Adrenal gland (tissue), 12 donors: ENCODE results near the gene GJA3. TPM values are rescaled to one million over a fixed set of nuclear protein-coding genes. Genes with fewer than 3 reads are reported as not detected.
A peak's percentile ranks its signal among the peaks of the same experiment; 100 is the strongest.

Experiments
- DNase-seq, 7 donors: peaks; one replicate each; pipeline ENCODE4 v3.0.0-alpha.2; 2019 to 2020
- H3K27ac ChIP-seq, 5 donors: fragments of 200-600 bp; sonication (generic) in 4 of 5; 1 replicate in 3 of 5; 2 replicates in 2 of 5; pipeline versions ENCODE4 v1.5.1 to v1.8.0; 2016 to 2020; ENCODE audit warnings: mild to moderate bottlenecking in 1 of 5
- H3K27me3 ChIP-seq: fragments of 200-600 bp; 2 replicates; pipeline ENCODE4 v1.8.0; 2021
- H3K36me3 ChIP-seq, 2 donors: fragments of 200-600 bp; replicated peaks in 1 of 2; 1 replicate in 1 of 2; 2 replicates in 1 of 2; pipeline versions ENCODE4 v1.5.1 to v1.8.0; 2018 to 2022
- H3K4me1 ChIP-seq, 2 donors: fragments of 200-600 bp; replicated peaks in 1 of 2; 1 replicate in 1 of 2; 2 replicates in 1 of 2; pipeline versions ENCODE4 v1.5.1 to v1.8.0; 2018 to 2021
- H3K4me3 ChIP-seq, 4 donors: fragments of 200-600 bp; sonication (generic) in 3 of 4; one replicate each; pipeline ENCODE4 v1.5.1; 2016 to 2018
- H3K9me3 ChIP-seq, 3 donors: fragments of 200-600 bp; sonication (generic) in 1 of 3; replicated peaks in 1 of 3; 1 replicate in 2 of 3; 2 replicates in 1 of 3; pipeline versions ENCODE4 v1.5.1 to v1.8.0; 2016 to 2021
- CTCF ChIP-seq, 6 experiments: fragments of 450-650 bp in 4 of 6; fragments of 200-600 bp in 2 of 6; sonication (generic) in 1 of 6; IDR thresholded peaks; 1 replicate in 5 of 6; 2 replicates in 1 of 6; pipeline versions ENCODE4 v1.5.1 to v1.8.0; 2016 to 2021; ENCODE audit warnings: antibody characterized with exemption in 6 of 6, mild to moderate bottlenecking in 2 of 6, moderate library complexity in 1 of 6
- POLR2A ChIP-seq, 2 donors: fragments of 450-650 bp; IDR thresholded peaks; one replicate each; pipeline ENCODE4 v1.6.1; 2017; ENCODE audit warnings: antibody characterized with exemption in 2 of 2, mild to moderate bottlenecking in 2 of 2, moderate library complexity in 1 of 2
- WGBS, 4 donors: extraction: QIAGEN DNeasy Blood & Tissue Kit in 2 of 4; methylation state at CpG; one replicate each; pipeline versions ENCODE4 v1.1.5 to v1.1.7; 2013 to 2017; 5-methylcytosine and 5-hydroxymethylcytosine counted together
- intact Hi-C, 2 donors: fragments of 100-400 bp; cut with DNase I; formaldehyde crosslinking; loops; one replicate each; pipeline versions ENCODE4 v1.14.1 to v1.15.0; 2022 to 2023
- polyA plus RNA-seq, 3 donors: library from polyadenylated mRNA; stranded (reverse); fragments of 200-250 nt in 2 of 3; fragments of 350-450 nt in 1 of 3; fragmentation: Illumina TruSeq in 1 of 3; extraction: RNeasy Lipid Tissue Mini Kit (QIAGEN cat#74804) in 1 of 3; gene quantifications; one replicate each; pipeline ENCODE4 v1.2.3, GENCODE V29; 2013 to 2014
- total RNA-seq, 9 donors: library from RNA; depleted of rRNA in 4 of 9; stranded (reverse); fragments of >200 nt in 4 of 9; fragments of 120-200 nt in 1 of 9; fragmentation: NEBNext Ultra II Directional in 1 of 9; extraction: Animal tissue kit (Norgen Biotek cat#: 25700) in 1 of 9; gene quantifications; one replicate each; pipeline versions ENCODE4 v1.1.0 to v1.2.4, GENCODE V29; 2013 to 2023
- donor health status: healthy with polysubstance abuse.
- donor health status: Bipolar disorder and iron deficiency.
- donor health status: DM: yes; HTN: yes; CAD: no.
- donor health status: DM: no; HTN: no; CAD: no.
- donor health status: DM: no; HTN: no; CAD: no.
- donor health status: DM: yes; HTN: yes; CAD: no.

Gene GJA3
- total and polyA plus RNA-seq, 12 donors = under 0.01 TPM; not detected in 11

- TF ChIP-seq POLR2A (IDR thresholded peaks at IDR 0.05) (no peak), CTCF (IDR thresholded peaks at IDR 0.05) (no peak)
- DNase-seq = no peak
- WGBS, 4 donors = 74 to 78% (median 74%) methylated on average over 14 of the region's 14 CpGs
- Histone ChIP-seq H3K27ac (no peak overlapping the region), H3K36me3 (no peaks in the 10 kb centered on the region), H3K4me3 (no peak overlapping the region), H3K9me3 (no peaks in the 10 kb centered on the region), H3K27me3 (peaks cover 32% of the 10 kb centered on the region), H3K4me1 (peaks cover 0 to 2% of the 10 kb centered on the region in 2 donors)
- intact Hi-C loops = no loop called here
These were observed 15.2 kb upstream of the GJA3 start for GRCh38 chr13:20175907-20176652.

- H3K9me3 ChIP-seq = no peaks in the 10 kb centered on the region
- intact Hi-C loops = no loop called here
- H3K4me3 ChIP-seq = peak overlapping the region in 1 of 4 donors; percentile 19
- no peak for TF ChIP-seq POLR2A (IDR thresholded peaks at IDR 0.05)
- no peak for TF ChIP-seq CTCF (IDR thresholded peaks at IDR 0.05)
- no peaks in the 10 kb centered on the region for H3K36me3 ChIP-seq
- H3K4me1 ChIP-seq = peaks cover 0 to 2% of the 10 kb centered on the region in 2 donors
- peak overlapping the region in 2 of 5 donors; percentile 28 to 79 for H3K27ac ChIP-seq
- WGBS, 4 donors = 77 to 86% (median 81%) methylated on average over 3 of the region's 3 CpGs
- DNase-seq = no peak
- H3K27me3 ChIP-seq = peaks cover 27% of the 10 kb centered on the region
These were observed 14.5 kb upstream of the GJA3 start for GRCh38 chr13:20175406-20175794.

- Histone ChIP-seq H3K27ac (peak overlapping the region in 2 of 5 donors; percentile 28 to 79), H3K9me3 (no peaks in the 10 kb centered on the region), H3K4me3 (peak overlapping the region in 1 of 4 donors; percentile 19), H3K36me3 (no peaks in the 10 kb centered on the region), H3K27me3 (peaks cover 27% of the 10 kb centered on the region), H3K4me1 (peaks cover 0 to 2% of the 10 kb centered on the region in 2 donors)
- intact Hi-C loops = no loop called here
- TF ChIP-seq POLR2A (IDR thresholded peaks at IDR 0.05) (peak in 1 of 2 donors; percentile 39), CTCF (IDR thresholded peaks at IDR 0.05) (no peak)
- DNase-seq = peak; percentile 72 to 93 (median 89)
- 13 to 40% (median 39%) methylated on average over 14 to 22 of the region's 22 CpGs for WGBS, 4 donors
These were observed 14.0 kb upstream of the GJA3 start for GRCh38 chr13:20174656-20175405.

- intact Hi-C loops = no loop called here
- TF ChIP-seq POLR2A (IDR thresholded peaks at IDR 0.05) = no peak
- no peak for TF ChIP-seq CTCF (IDR thresholded peaks at IDR 0.05)
- 81 to 87% (median 84%) methylated on average over 8 of the region's 8 CpGs for WGBS, 4 donors
- Histone ChIP-seq H3K36me3 (no peaks in the 10 kb centered on the region), H3K9me3 (no peaks in the 10 kb centered on the region), H3K4me1 (peaks cover 0 to 2% of the 10 kb centered on the region in 2 donors), H3K4me3 (no peak overlapping the region), H3K27me3 (peaks cover 15% of the 10 kb centered on the region), H3K27ac (no peak overlapping the region)
- DNase-seq = no peak
These were observed 12.4 kb upstream of the GJA3 start for GRCh38 chr13:20173116-20173746.
